NT2/D1 (cell line): ENCODE data around the gene MIPOL1.
"Not testable (repeated sequence)": the region's sequence is repeated elsewhere in the genome, so short reads cannot be mapped to it uniquely, and the experiment has no call there.

Experiments used
- SUZ12 ChIP-seq: IDR thresholded peaks from 2 replicates; pipeline ENCODE4 v1.6.1; 2011; ENCODE audit not compliant: insufficient read length, insufficient read depth; ENCODE audit errors: extremely low read depth
- ZNF274 ChIP-seq: IDR thresholded peaks from 2 replicates; pipeline ENCODE4 v1.6.1; 2011; ENCODE audit warnings: mild to moderate bottlenecking, low read depth, low read length

DNA sequence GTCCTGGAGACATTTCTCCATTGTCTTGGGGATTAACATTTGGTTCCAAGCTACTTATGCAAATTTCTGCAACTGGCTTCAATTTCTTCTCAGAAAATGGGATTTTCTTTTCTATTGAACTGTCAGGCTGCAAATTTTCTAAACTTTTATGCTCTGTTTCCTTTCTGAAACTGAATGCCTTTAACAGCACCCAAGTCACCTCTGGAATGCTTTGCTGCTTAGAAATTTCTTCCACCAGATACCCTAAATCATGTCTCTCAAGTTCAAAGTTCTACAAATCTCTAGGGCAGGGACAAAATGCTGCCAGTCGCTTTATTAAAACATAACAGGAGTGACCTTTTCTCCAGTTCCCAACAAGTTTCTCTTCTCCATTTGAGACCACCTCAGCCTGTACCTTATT lies 264.7 kb downstream of the MIPOL1 start:
- TF ChIP-seq ZNF274, SUZ12: not testable (repeated sequence)
